Measurements from ENCODE around the gene ADH1B. TPM values are rescaled to one million over a fixed set of nuclear protein-coding genes. Genes with fewer than 3 reads are reported as not detected.
"Not testable (repeated sequence)": the region's sequence is repeated elsewhere in the genome, so short reads cannot be mapped to it uniquely, and the experiment has no call there.

ADH1B gene
- total RNA-seq (100 to 1,000 TPM; 502 to 753 TPM), polyA plus RNA-seq (1,000 to 10,000 TPM in 1 of 2 donors, 100 to 1,000 TPM in 1; 517 to 4,880 TPM)
- long read RNA-seq, donor 1, full-length matches to known transcripts = 728 of 847 reads
- long read RNA-seq, donor 1, partial matches to known transcripts = 98 of 847 reads
- long read RNA-seq, donor 1, other reads (novel, unspliced or antisense) = 21 of 847 reads
- long read RNA-seq, donor 2, full-length matches to known transcripts = 263 of 349 reads
- long read RNA-seq, donor 2, partial matches to known transcripts = 61 of 349 reads
- long read RNA-seq, donor 2, other reads (novel, unspliced or antisense) = 25 of 349 reads

DNA sequence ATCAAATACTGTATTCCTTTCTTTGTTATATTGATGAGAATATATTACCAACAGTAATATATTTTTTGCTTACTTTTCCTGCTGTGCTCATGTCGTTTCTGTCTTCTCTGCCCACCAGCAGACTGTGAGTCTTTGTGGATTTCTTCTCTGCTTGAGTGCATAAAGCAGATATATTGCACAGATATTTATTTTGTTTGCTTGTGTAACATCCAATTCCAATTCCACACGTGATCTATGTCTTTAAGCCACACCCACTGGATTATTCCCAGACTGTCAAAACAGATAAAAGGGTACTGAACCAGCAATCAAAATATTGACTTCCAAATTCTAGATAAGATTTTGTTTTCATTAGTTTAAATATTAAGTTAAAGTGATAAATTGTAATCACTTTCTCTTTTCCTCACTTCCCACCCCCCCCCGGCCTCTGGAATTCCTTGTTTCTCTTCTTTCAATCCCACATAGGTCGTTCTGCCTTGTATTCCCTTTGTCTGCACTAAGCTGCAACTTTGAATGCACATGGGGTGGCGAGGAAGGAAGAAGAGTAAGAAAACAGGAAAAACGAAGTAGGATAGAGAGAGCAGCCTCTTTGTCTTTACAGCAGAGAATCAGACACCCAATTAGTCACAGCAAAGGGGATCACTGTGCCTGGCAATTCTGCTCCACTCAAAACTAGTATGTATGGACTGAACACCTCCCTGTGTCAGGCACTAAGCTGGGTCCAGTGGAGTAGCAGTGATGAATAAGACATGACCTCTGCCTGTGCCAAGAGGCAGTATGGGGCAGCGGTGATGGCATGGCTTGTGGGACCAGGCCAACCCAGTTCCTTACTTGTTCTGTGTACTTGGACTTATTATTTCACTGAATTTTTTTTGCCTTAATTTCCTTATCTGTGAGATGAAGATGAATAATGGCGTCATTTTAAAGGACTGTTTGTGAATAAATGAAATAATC, at the start of gene ADH1B:
Gene ADH1B (minus strand): TSS at position 161 of the 951 bp plus-strand sequence. CDS start 70 bp downstream, at position 91.
- no peaks in the 10 kb centered on the region for H3K36me3 ChIP-seq (ENCODE audit: control insufficient read depth in 1 of 2, insufficient read depth in 2 of 2, low read length in 1 of 2)
- no peaks in the 10 kb centered on the region for H3K9me3 ChIP-seq (ENCODE audit: control insufficient read depth, low read length)
- H3K4me1 ChIP-seq (ENCODE audit: control insufficient read depth in 1 of 2, insufficient read depth in 2 of 2, low read length in 2 of 2) = peaks cover 2 to 5% of the 10 kb centered on the region in 2 donors
- H3K27ac ChIP-seq (ENCODE audit: low read depth in 1 of 2, low read length in 2 of 2) = peak within 1 kb of the TSS in 1 of 2 donors; percentile 64
- H3K4me3 ChIP-seq (ENCODE audit: low read length in 2 of 2) = peak within 1 kb of the TSS; percentile 47 to 54
- WGBS, 2 donors = 24 to 29% methylated on average over 8 of the region's 8 CpGs
- intact Hi-C loops (cut with DNase I) = loop anchor here in 1 of 2 donors (5.0 kb wide), 1 partner anchor 61 kb away; no protein-coding TSS in a partner anchor
- ATAC-seq (ENCODE audit: low FRiP score) (peak; percentile 5), DNase-seq (no peak)
- H3K27me3 ChIP-seq (ENCODE audit: control insufficient read depth in 1 of 2, insufficient read depth in 2 of 2, low read length in 1 of 2) = no peaks in the 10 kb centered on the region

DNA sequence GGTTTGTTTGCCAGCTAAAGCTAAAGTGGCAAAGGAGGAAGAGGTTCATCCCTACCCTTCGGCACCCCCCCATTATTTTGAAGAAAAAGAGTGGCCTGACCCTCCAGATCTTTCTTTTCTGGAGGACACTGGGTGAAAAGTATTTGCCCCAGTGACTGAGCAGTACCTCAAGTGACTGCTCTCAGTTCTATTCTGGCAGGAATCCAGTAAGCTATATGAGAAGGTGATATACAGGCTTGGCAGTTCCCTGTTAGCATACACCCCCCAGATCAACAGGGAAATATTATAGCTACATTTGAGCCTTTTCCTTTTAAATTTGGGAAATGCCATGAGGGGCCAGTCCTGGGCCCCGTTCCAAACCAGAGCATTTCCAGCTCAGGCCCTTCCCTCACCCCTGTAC, 46.6 kb upstream of the ADH1B start:
- H3K27me3 ChIP-seq (ENCODE audit: control insufficient read depth in 1 of 2, insufficient read depth in 2 of 2, low read length in 1 of 2); H3K36me3 ChIP-seq (ENCODE audit: control insufficient read depth in 1 of 2, insufficient read depth in 2 of 2, low read length in 1 of 2); H3K4me3 ChIP-seq (ENCODE audit: low read length in 2 of 2); H3K27ac ChIP-seq (ENCODE audit: low read depth in 1 of 2, low read length in 2 of 2); H3K9me3 ChIP-seq (ENCODE audit: control insufficient read depth, low read length); DNase-seq; ATAC-seq (ENCODE audit: low FRiP score); H3K4me1 ChIP-seq (ENCODE audit: control insufficient read depth in 1 of 2, insufficient read depth in 2 of 2, low read length in 2 of 2); intact Hi-C loops (cut with DNase I): not testable (repeated sequence)
- WGBS, 2 donors = 75 to 77% methylated on average over 2 of the region's 2 CpGs

DNA sequence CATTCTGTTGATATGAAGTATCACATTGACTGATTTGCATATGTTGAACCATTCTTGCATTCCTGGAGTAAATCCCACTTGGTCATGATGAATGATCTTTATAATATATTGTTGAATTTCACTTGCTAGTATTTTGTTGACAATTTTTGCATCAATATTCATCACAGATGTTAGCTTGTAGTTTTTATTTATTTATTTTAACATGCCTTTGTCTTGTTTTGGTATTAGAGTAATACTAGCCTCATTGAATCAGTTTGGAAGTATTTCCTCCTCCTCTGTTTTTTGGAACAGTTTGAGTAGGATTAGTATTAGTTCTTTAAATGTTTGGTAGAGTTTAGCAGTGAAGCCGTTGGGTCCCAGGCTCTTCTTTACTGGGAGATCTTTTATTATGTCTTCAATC, 45.3 kb upstream of the ADH1B start:
- H3K4me3 ChIP-seq (ENCODE audit: low read length in 2 of 2) = no peak overlapping the region
- no peak for DNase-seq
- WGBS, 2 donors = 39 to 92% methylated on average over 1 of the region's 1 CpG
- no peak overlapping the region for H3K27ac ChIP-seq (ENCODE audit: low read depth in 1 of 2, low read length in 2 of 2)
- intact Hi-C loops (cut with DNase I) = no loop called here
- no peaks in the 10 kb centered on the region for H3K36me3 ChIP-seq (ENCODE audit: control insufficient read depth in 1 of 2, insufficient read depth in 2 of 2, low read length in 1 of 2)
- H3K9me3 ChIP-seq (ENCODE audit: control insufficient read depth, low read length) = no peaks in the 10 kb centered on the region
- peaks cover 0 to 1% of the 10 kb centered on the region in 2 donors for H3K4me1 ChIP-seq (ENCODE audit: control insufficient read depth in 1 of 2, insufficient read depth in 2 of 2, low read length in 2 of 2)
- H3K27me3 ChIP-seq (ENCODE audit: control insufficient read depth in 1 of 2, insufficient read depth in 2 of 2, low read length in 1 of 2) = no peaks in the 10 kb centered on the region
- no peak for ATAC-seq (ENCODE audit: low FRiP score)

DNA sequence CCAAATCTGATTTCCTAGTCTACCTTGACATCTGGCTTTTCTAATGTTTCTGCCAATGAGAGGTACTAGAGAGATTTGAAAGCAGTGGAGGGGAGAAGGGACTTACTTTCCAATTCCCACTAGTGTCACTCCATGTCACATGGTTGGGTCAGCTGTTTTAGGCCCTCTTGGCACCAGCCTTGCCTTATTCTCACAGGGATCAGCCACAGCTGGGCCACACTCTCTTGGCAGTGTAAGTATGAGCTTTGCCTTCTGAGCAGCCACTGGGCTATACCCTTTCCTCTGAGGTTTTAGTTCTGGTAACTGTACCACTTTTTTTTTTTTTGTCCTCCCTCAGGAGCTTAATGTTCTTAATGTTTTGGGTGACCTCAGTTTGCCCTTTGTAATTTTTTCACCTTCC, 41.6 kb upstream of the ADH1B start:
- intact Hi-C loops (cut with DNase I) = no loop called here
- Histone ChIP-seq H3K4me1 (ENCODE audit: control insufficient read depth in 1 of 2, insufficient read depth in 2 of 2, low read length in 2 of 2) (peaks cover 0 to 1% of the 10 kb centered on the region in 2 donors), H3K27me3 (ENCODE audit: control insufficient read depth in 1 of 2, insufficient read depth in 2 of 2, low read length in 1 of 2) (no peaks in the 10 kb centered on the region), H3K9me3 (ENCODE audit: control insufficient read depth, low read length) (no peaks in the 10 kb centered on the region), H3K36me3 (ENCODE audit: control insufficient read depth in 1 of 2, insufficient read depth in 2 of 2, low read length in 1 of 2) (no peaks in the 10 kb centered on the region), H3K27ac (ENCODE audit: low read depth in 1 of 2, low read length in 2 of 2) (peak overlapping the region in 1 of 2 donors; percentile 76), H3K4me3 (ENCODE audit: low read length in 2 of 2) (no peak overlapping the region)
- no peak for DNase-seq
- peak; percentile 36 for ATAC-seq (ENCODE audit: low FRiP score)

DNA sequence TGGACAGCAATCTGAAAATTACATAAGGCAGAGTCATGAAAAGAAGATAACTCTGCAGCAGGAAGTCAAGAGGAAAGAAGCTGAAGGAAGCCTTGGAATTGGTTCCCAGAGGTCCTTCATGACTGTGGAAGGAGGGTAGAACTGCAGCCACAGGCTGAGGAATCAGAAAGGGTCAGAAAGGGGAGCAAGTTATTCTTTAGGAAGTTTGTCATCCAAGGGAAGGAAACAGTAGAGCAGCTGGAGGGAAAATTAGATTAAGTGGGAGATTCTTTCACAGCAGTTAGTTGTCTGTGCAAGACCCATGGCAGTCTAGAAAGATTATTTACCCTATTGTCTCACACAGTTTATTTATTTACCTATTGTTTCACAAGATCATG, 40.7 kb upstream of the ADH1B start:
- no peak for ATAC-seq (ENCODE audit: low FRiP score)
- H3K27me3 ChIP-seq (ENCODE audit: control insufficient read depth in 1 of 2, insufficient read depth in 2 of 2, low read length in 1 of 2) = no peaks in the 10 kb centered on the region
- H3K4me1 ChIP-seq (ENCODE audit: control insufficient read depth in 1 of 2, insufficient read depth in 2 of 2, low read length in 2 of 2) = peaks cover 0 to 1% of the 10 kb centered on the region in 2 donors
- H3K4me3 ChIP-seq (ENCODE audit: low read length in 2 of 2) = no peak overlapping the region
- no peak for DNase-seq
- intact Hi-C loops (cut with DNase I) = no loop called here
- H3K27ac ChIP-seq (ENCODE audit: low read depth in 1 of 2, low read length in 2 of 2) = peak overlapping the region in 1 of 2 donors; percentile 75
- no peaks in the 10 kb centered on the region for H3K36me3 ChIP-seq (ENCODE audit: control insufficient read depth in 1 of 2, insufficient read depth in 2 of 2, low read length in 1 of 2)
- no peaks in the 10 kb centered on the region for H3K9me3 ChIP-seq (ENCODE audit: control insufficient read depth, low read length)

DNA sequence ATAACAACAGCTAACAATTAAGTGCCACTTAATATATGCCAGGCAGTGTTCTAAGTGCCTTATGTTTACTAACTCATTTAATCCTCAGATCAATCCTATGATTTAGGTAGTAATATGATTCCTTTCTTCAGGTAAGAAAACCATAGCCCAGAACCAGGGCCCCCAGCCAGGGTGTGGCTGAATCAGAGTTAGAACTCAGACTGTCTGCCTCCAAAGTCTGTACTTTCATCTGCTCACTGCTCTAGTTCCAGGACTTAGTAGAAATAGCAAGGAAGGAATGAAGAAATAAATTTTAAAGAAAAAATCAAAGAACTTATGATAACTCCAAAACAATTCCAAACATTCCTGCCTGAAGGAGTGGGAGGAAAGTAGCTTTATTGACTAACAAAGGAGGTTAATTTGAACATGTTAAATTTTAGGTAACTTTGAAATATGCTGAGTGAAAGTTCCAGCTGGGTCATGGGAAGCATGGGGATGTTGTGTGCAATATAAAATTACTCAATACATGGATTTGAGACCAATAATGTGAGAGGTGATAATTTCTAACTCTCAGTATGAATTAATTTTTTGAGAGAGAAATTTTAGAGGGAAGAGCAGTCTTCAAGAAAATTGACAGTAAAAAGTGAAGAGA, 40.2 kb upstream of the ADH1B start:
- Histone ChIP-seq H3K4me3 (ENCODE audit: low read length in 2 of 2) (no peak overlapping the region), H3K27me3 (ENCODE audit: control insufficient read depth in 1 of 2, insufficient read depth in 2 of 2, low read length in 1 of 2) (no peaks in the 10 kb centered on the region), H3K4me1 (ENCODE audit: control insufficient read depth in 1 of 2, insufficient read depth in 2 of 2, low read length in 2 of 2) (peaks cover 0 to 1% of the 10 kb centered on the region in 2 donors), H3K9me3 (ENCODE audit: control insufficient read depth, low read length) (no peaks in the 10 kb centered on the region), H3K36me3 (ENCODE audit: control insufficient read depth in 1 of 2, insufficient read depth in 2 of 2, low read length in 1 of 2) (no peaks in the 10 kb centered on the region), H3K27ac (ENCODE audit: low read depth in 1 of 2, low read length in 2 of 2) (peak overlapping the region; percentile 45 to 57)
- intact Hi-C loops (cut with DNase I) = no loop called here
- DNase-seq = no peak
- ATAC-seq (ENCODE audit: low FRiP score) = no peak

DNA sequence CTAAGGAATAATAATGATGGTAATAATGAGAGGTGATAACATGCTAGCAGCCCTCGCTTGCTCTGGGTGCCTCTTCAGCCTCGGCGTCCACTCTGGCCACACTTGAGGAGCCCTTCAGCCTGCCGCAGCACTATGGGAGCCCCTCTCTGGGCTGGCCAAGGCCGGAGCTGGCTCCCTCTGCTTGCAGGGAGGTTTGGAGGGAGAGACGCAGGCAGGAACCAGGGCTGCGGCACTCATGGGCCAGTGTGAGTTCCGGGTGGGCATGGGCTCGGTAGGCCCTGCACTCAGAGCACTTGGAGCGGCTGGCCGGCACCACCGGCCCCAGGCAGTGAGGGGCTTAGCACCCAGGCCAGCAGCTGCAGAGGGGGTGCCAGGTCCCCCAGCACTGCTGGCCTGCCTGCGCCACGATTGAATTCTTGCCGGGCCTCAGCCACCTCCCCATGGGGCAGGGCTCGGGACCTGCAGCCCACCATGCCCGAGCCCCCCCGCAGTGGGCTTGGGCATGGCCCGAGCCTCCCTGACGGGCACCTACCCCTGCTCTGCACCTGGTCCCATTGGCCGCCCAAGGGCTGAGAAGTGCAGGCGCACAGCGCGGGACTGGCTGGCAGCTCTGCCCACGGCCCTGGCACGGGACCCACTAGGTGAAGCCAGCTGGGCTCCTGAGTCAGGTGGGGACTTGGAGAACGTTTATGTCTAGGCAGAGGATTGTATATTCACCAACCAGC, 38.4 kb upstream of the ADH1B start:
- ATAC-seq (ENCODE audit: low FRiP score) (peak; percentile 66), DNase-seq (no peak)
- H3K4me3 ChIP-seq (ENCODE audit: low read length in 2 of 2) = no peak overlapping the region
- no peaks in the 10 kb centered on the region for H3K36me3 ChIP-seq (ENCODE audit: control insufficient read depth in 1 of 2, insufficient read depth in 2 of 2, low read length in 1 of 2)
- intact Hi-C loops (cut with DNase I) = no loop called here
- WGBS, 2 donors = 92 to 95% methylated on average over 25 to 27 of the region's 27 CpGs
- H3K9me3 ChIP-seq (ENCODE audit: control insufficient read depth, low read length) = no peaks in the 10 kb centered on the region
- peaks cover 0 to 1% of the 10 kb centered on the region in 2 donors for H3K4me1 ChIP-seq (ENCODE audit: control insufficient read depth in 1 of 2, insufficient read depth in 2 of 2, low read length in 2 of 2)
- no peaks in the 10 kb centered on the region for H3K27me3 ChIP-seq (ENCODE audit: control insufficient read depth in 1 of 2, insufficient read depth in 2 of 2, low read length in 1 of 2)
- H3K27ac ChIP-seq (ENCODE audit: low read depth in 1 of 2, low read length in 2 of 2) = no peak overlapping the region

DNA sequence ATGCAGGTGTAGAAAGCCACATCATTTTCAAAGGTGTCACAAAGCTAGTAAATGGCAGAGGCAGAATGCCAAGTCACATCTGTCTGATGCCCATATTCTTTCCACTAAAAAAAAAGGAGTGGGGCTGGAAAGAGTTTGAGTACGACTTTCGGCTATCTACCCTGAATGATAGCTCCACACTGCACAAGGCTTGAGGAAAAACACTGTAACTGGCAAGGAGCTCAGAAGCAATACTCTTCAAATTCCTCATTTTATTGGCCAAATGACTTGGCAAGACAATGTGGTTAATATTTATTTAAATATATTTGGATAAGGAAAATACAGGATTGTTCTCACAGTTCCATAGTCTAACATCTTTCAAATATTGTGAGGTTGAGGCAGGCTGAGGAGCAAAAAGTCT, 36.7 kb upstream of the ADH1B start:
- H3K4me1 ChIP-seq (ENCODE audit: control insufficient read depth in 1 of 2, insufficient read depth in 2 of 2, low read length in 2 of 2) = no peaks in the 10 kb centered on the region
- ATAC-seq (ENCODE audit: low FRiP score) (no peak), DNase-seq (no peak)
- no peaks in the 10 kb centered on the region for H3K27me3 ChIP-seq (ENCODE audit: control insufficient read depth in 1 of 2, insufficient read depth in 2 of 2, low read length in 1 of 2)
- no peaks in the 10 kb centered on the region for H3K9me3 ChIP-seq (ENCODE audit: control insufficient read depth, low read length)
- no peaks in the 10 kb centered on the region for H3K36me3 ChIP-seq (ENCODE audit: control insufficient read depth in 1 of 2, insufficient read depth in 2 of 2, low read length in 1 of 2)
- peak overlapping the region in 1 of 2 donors; percentile 82 for H3K27ac ChIP-seq (ENCODE audit: low read depth in 1 of 2, low read length in 2 of 2)
- WGBS, 2 donors = 22 to 34% methylated on average over 2 of the region's 2 CpGs
- intact Hi-C loops (cut with DNase I) = no loop called here
- no peak overlapping the region for H3K4me3 ChIP-seq (ENCODE audit: low read length in 2 of 2)

All from aorta (tissue), 5 donors.